Naive thymus-derived CD4-positive, alpha-beta T cell (primary cell): ENCODE measurements around the gene RUVBL2. TPM values are rescaled to one million over a fixed set of nuclear protein-coding genes. Genes with fewer than 3 reads are reported as not detected.
A peak's percentile ranks its signal among the peaks of the same experiment; 100 is the strongest.

Source experiments
- ATAC-seq: fragments of 150-1000 bp; cut with Tn5 transposase; 2 replicates; pipeline ENCODE4 v1.10.0; 2021; ENCODE audit warnings: mild to moderate bottlenecking, moderate library complexity
- CTCF ChIA-PET: fragments of 350-600 bp; sonication (Branson Sonifier 250); formaldehyde crosslinking; loops from one replicate; lab custom pipeline; 2021; ENCODE audit warnings: antibody characterized with exemption; lab: Charles Lee
- POLR2A ChIA-PET: fragments of 350-600 bp; sonication (Branson Sonifier 250); formaldehyde crosslinking; loops from one replicate; lab custom pipeline; 2021; ENCODE audit warnings: antibody characterized with exemption, inconsistent platforms; lab: Charles Lee
- DNase-seq, 9 donors: peaks; one replicate each; pipeline versions ENCODE4 v3.0.0 to v3.0.0-alpha.2; 2020 to 2022; ENCODE audit warnings: mixed read lengths in 1 of 9
- H3K27ac ChIP-seq: one replicate; pipeline ENCODE4 v1.7.0; 2013; ENCODE audit warnings: mild to moderate bottlenecking, low read depth, low read length, moderate library complexity
- H3K27me3 ChIP-seq, 2 donors: one replicate each; pipeline ENCODE4 v1.7.0; 2013; ENCODE audit warnings: low read length in 2 of 2, mild to moderate bottlenecking in 2 of 2, moderate library complexity in 2 of 2; ENCODE audit not compliant: control insufficient read depth in 2 of 2, insufficient read depth in 2 of 2
- H3K36me3 ChIP-seq, 3 experiments: 1 replicate in 2 of 3; 2 replicates in 1 of 3; pipeline ENCODE4 v1.7.0; 2013; ENCODE audit warnings: low read length in 3 of 3, mild to moderate bottlenecking in 3 of 3, moderate library complexity in 1 of 3; ENCODE audit not compliant: insufficient read depth in 3 of 3, control insufficient read depth in 2 of 3
- H3K4me1 ChIP-seq, 2 donors: one replicate each; pipeline ENCODE4 v1.7.0; 2013; ENCODE audit warnings: low read length in 2 of 2, mild to moderate bottlenecking in 2 of 2, moderate library complexity in 1 of 2; ENCODE audit not compliant: control insufficient read depth in 2 of 2, insufficient read depth in 2 of 2
- H3K4me3 ChIP-seq: 2 replicates; pipeline ENCODE4 v1.7.0; 2013; ENCODE audit warnings: mild to moderate bottlenecking, low read length
- H3K9me3 ChIP-seq, 3 experiments: 1 replicate in 2 of 3; 2 replicates in 1 of 3; pipeline ENCODE4 v1.7.0; 2013; ENCODE audit warnings: low read length in 3 of 3; ENCODE audit not compliant: control insufficient read depth in 2 of 3
- H3K27ac Mint-ChIP-seq, 9 donors: one replicate each; pipeline ENCODE4 v1.8.0; 2020 to 2022; ENCODE audit warnings: mixed read lengths in 9 of 9, mild to moderate bottlenecking in 8 of 9, moderate library complexity in 5 of 9, inconsistent platforms in 2 of 9
- H3K27me3 Mint-ChIP-seq, 5 donors: one replicate each; pipeline ENCODE4 v1.8.0; 2021 to 2022; ENCODE audit warnings: mixed read lengths in 5 of 5, mild to moderate bottlenecking in 1 of 5
- H3K36me3 Mint-ChIP-seq, 5 donors: one replicate each; pipeline ENCODE4 v1.8.0; 2020 to 2022; ENCODE audit warnings: mixed read lengths in 5 of 5, mild to moderate bottlenecking in 3 of 5, inconsistent platforms in 1 of 5
- H3K4me1 Mint-ChIP-seq, 7 donors: one replicate each; pipeline ENCODE4 v1.8.0; 2020 to 2022; ENCODE audit warnings: mixed read lengths in 7 of 7, mild to moderate bottlenecking in 3 of 7, inconsistent platforms in 1 of 7
- H3K4me3 Mint-ChIP-seq, 10 donors: one replicate each; pipeline ENCODE4 v1.8.0; 2020 to 2022; ENCODE audit warnings: mild to moderate bottlenecking in 10 of 10, mixed read lengths in 10 of 10, moderate library complexity in 6 of 10, inconsistent platforms in 2 of 10
- H3K9me3 Mint-ChIP-seq, 11 donors: one replicate each; pipeline ENCODE4 v1.8.0; 2020 to 2022; ENCODE audit warnings: mixed read lengths in 11 of 11, mild to moderate bottlenecking in 4 of 11, inconsistent platforms in 1 of 11, moderate library complexity in 1 of 11
- intact Hi-C, 2 donors: fragments of 100-400 bp; cut with micrococcal nuclease; formaldehyde crosslinking; loops; one replicate each; pipeline ENCODE4 v1.15.1; 2023
- polyA plus RNA-seq, 2 donors: library from polyadenylated mRNA; unstranded; fragments of 300-500 nt; fragmentation: Illumina TruSeq; gene quantifications; one replicate each; pipeline ENCODE4 v1.2.3, GENCODE V29; 2021
- total RNA-seq, 6 experiments: library from RNA in 5 of 6; stranded (reverse) in 5 of 6; gene quantifications; 1 replicate in 5 of 6; 2 replicates in 1 of 6; pipeline ENCODE4 v1.2.3 and lab custom pipeline; 2021 to 2026

The RUVBL2 gene
- total and polyA plus RNA-seq, 7 experiments from 2014 or later, result 23.4 to 94.0 (median 32.0) TPM

DNA sequence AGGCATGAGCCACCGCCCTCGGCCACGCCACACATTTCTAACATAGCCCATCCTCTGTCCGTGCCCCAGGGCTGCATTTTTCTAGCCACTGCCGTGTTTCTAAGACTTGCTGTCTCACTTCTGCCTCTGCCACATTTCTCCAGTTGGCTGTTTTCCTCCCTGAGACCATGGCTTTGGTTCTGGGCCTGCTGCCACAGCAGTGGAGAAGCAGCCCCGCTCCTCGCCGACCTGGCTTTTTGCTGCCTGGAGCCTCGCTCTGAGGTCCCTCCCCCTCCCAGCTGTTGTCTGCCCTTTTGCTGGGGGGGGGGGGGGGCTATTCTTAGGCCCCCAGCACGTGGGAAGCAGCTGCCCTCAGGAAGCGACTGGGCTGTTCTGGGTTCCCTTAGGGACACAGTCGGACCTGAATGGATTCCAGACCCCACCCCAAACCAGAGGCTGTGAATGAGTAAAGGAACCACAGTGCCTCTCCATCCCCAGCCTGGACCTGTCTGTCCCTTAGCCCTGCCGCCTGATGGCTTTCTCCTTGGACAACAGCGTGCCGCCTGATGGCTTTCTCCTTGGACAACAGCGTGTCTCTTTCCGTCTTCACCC is 3.9 kb upstream of the RUVBL2 start:
- ChIA-PET POLR2A (no interaction called here), CTCF (interaction anchor here (0.6 kb wide), 1 partner anchor 202 kb away, joined by 3 read pairs; no protein-coding TSS in a partner anchor)
- H3K27ac ChIP-seq, result no peak overlapping the region
- peaks cover 30 to 44% (median 34%) of the 10 kb centered on the region in 7 donors for H3K4me1 Mint-ChIP-seq
- H3K9me3 ChIP-seq, result no peaks in the 10 kb centered on the region
- peaks cover 0 to 25% (median 9%) of the 10 kb centered on the region in 5 donors for H3K36me3 Mint-ChIP-seq
- no peaks in the 10 kb centered on the region for H3K27me3 ChIP-seq
- ATAC-seq (no peak), DNase-seq (no peak)
- H3K36me3 ChIP-seq, result peaks cover 0 to 26% (median 2%) of the 10 kb centered on the region in 3 experiments
- intact Hi-C loops, result loop anchor here (5.0 to 10.0 kb wide), 8 partner anchors 65 to 1523 kb away; partner anchors contain the start of genes ALDH16A1 (in 2 of the 2), PIH1D1 (in 2 of the 2), ASPDH (in 1 of the 2) and CGB7 (in 1 of the 2)
- H3K9me3 Mint-ChIP-seq, result peaks cover 0 to 2% (median 0%) of the 10 kb centered on the region in 11 donors
- H3K27me3 Mint-ChIP-seq, result no peaks in the 10 kb centered on the region
- no peak overlapping the region for H3K4me3 ChIP-seq
- H3K4me1 ChIP-seq, result peaks cover 20 to 21% of the 10 kb centered on the region in 2 donors
- peak overlapping the region in 2 of 10 donors; percentile 4 to 46 for H3K4me3 Mint-ChIP-seq
- H3K27ac Mint-ChIP-seq, result peak overlapping the region in 2 of 9 donors; percentile 67 to 70

- ChIA-PET CTCF (interaction anchor here (0.6 kb wide), 1 partner anchor 202 kb away, joined by 3 read pairs; no protein-coding TSS in a partner anchor), POLR2A (interaction anchor here (0.6 to 4.2 kb wide), 2 partner anchors 10 to 25 kb away, joined by 5 to 58 read pairs; partner anchors contain the start of gene FTL)
- Histone ChIP-seq H3K9me3 (no peaks in the 10 kb centered on the region), H3K27ac (no peak overlapping the region), H3K27me3 (no peaks in the 10 kb centered on the region), H3K4me3 (no peak overlapping the region), H3K4me1 (peaks cover 23 to 24% of the 10 kb centered on the region in 2 donors), H3K36me3 (peaks cover 0 to 19% (median 0%) of the 10 kb centered on the region in 3 experiments)
- H3K4me1 Mint-ChIP-seq, result peaks cover 36 to 50% (median 39%) of the 10 kb centered on the region in 7 donors
- H3K27ac Mint-ChIP-seq, result peak overlapping the region in 4 of 9 donors; percentile 59 to 86 (median 68)
- H3K4me3 Mint-ChIP-seq, result peak overlapping the region in 3 of 10 donors; percentile 4 to 46 (median 15)
- ATAC-seq, result no peak
- DNase-seq, result no peak
- no peaks in the 10 kb centered on the region for H3K27me3 Mint-ChIP-seq
- intact Hi-C loops, result loop anchor here (5.0 to 10.0 kb wide), 8 partner anchors 64 to 1522 kb away; partner anchors contain the start of genes ALDH16A1 (in 2 of the 2), PIH1D1 (in 2 of the 2), ASPDH (in 1 of the 2) and CGB7 (in 1 of the 2)
- peaks cover 0 to 2% (median 0%) of the 10 kb centered on the region in 11 donors for H3K9me3 Mint-ChIP-seq
- peaks cover 0 to 22% (median 9%) of the 10 kb centered on the region in 5 donors for H3K36me3 Mint-ChIP-seq
Observed at GRCh38 chr19:48990400-48990799, 3.3 kb upstream of the RUVBL2 start.

- no peak for DNase-seq
- Histone ChIP-seq H3K27ac (no peak overlapping the region), H3K27me3 (no peaks in the 10 kb centered on the region), H3K9me3 (no peaks in the 10 kb centered on the region), H3K36me3 (peaks cover 0 to 13% (median 0%) of the 10 kb centered on the region in 3 experiments), H3K4me1 (peaks cover 23 to 24% of the 10 kb centered on the region in 2 donors), H3K4me3 (no peak overlapping the region)
- H3K27ac Mint-ChIP-seq, result peak overlapping the region in 3 of 9 donors; percentile 49 to 86 (median 59)
- ChIA-PET POLR2A (interaction anchor here (0.6 to 4.2 kb wide), 5 partner anchors 9 to 90 kb away, joined by 4 to 58 read pairs (median 5); partner anchors contain the start of gene FTL), CTCF (no interaction called here)
- H3K4me1 Mint-ChIP-seq, result peaks cover 37 to 51% (median 40%) of the 10 kb centered on the region in 7 donors
- ATAC-seq, result no peak
- H3K36me3 Mint-ChIP-seq, result peaks cover 0 to 22% (median 9%) of the 10 kb centered on the region in 5 donors
- peaks cover 0 to 2% (median 0%) of the 10 kb centered on the region in 11 donors for H3K9me3 Mint-ChIP-seq
- H3K4me3 Mint-ChIP-seq, result peak overlapping the region in 3 of 10 donors; percentile 15 to 43 (median 27)
- intact Hi-C loops, result loop anchor here (5.0 to 10.0 kb wide), 8 partner anchors 64 to 1521 kb away; partner anchors contain the start of genes ALDH16A1 (in 2 of the 2), PIH1D1 (in 2 of the 2), ASPDH (in 1 of the 2) and CGB7 (in 1 of the 2)
- H3K27me3 Mint-ChIP-seq, result no peaks in the 10 kb centered on the region
Observed at GRCh38 chr19:48991011-48991609, 2.6 kb upstream of the RUVBL2 start.

- Histone ChIP-seq H3K36me3 (peaks cover 0 to 13% (median 0%) of the 10 kb centered on the region in 3 experiments), H3K9me3 (no peaks in the 10 kb centered on the region), H3K27me3 (no peaks in the 10 kb centered on the region), H3K4me3 (peak overlapping the region; percentile 70), H3K4me1 (peaks cover 23 to 24% of the 10 kb centered on the region in 2 donors), H3K27ac (peak overlapping the region; percentile 80)
- H3K27me3 Mint-ChIP-seq, result no peaks in the 10 kb centered on the region
- ChIA-PET CTCF (interaction anchor here (0.5 to 2.1 kb wide), 7 partner anchors 18 to 204 kb away, joined by 3 to 10 read pairs (median 4); no protein-coding TSS in a partner anchor), POLR2A (interaction anchor here (0.8 to 4.2 kb wide), 6 partner anchors 10 to 672 kb away, joined by 4 to 58 read pairs (median 4); partner anchors contain the start of gene FTL)
- H3K4me1 Mint-ChIP-seq, result peaks cover 39 to 57% (median 42%) of the 10 kb centered on the region in 7 donors
- ATAC-seq, result no peak
- peaks cover 0 to 22% (median 9%) of the 10 kb centered on the region in 5 donors for H3K36me3 Mint-ChIP-seq
- H3K4me3 Mint-ChIP-seq, result peak overlapping the region; percentile 95 to 100 (median 96)
- no peak for DNase-seq
- peak overlapping the region; percentile 87 to 99 (median 96) for H3K27ac Mint-ChIP-seq
- intact Hi-C loops, result loop anchor here (2.0 to 10.0 kb wide), 13 partner anchors 27 to 1520 kb away; partner anchors contain the start of genes ALDH16A1 (in 2 of the 2), PIH1D1 (in 2 of the 2), ASPDH (in 1 of the 2) and BAX (in 1 of the 2)
- H3K9me3 Mint-ChIP-seq, result peaks cover 0 to 2% (median 0%) of the 10 kb centered on the region in 11 donors
Observed at GRCh38 chr19:48991873-48992580, 1.7 kb upstream of the RUVBL2 start.

DNA sequence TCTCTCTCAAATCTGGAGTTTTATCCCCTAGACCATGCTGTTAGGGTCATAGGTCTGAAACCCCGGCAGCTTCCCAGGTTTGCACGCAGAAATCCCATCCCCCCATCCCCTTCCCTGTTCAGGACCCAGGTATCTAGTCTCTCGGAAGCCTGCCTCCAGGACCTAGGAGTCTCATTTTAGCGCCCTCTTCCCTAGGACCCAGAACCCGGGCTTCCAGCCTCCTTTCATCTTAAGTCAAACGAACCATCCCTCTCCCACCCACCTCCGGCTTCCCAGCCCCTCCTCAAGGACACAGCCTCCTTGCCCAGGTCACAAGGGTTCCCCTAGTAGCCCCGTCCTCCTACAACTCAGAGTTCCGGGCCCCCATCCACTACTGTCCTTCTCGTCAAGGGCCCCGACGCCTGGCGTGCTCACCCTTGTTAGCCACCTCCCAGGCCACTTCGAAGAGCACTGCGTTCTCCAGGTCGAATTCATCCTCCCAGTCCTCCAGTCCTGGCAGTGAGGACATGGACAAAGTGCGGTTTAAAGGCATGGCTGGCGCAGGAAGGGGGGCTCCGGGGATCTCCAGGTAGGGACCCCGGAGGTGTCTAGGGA is 1.0 kb upstream of the RUVBL2 start:
- H3K9me3 Mint-ChIP-seq, result peaks cover 0 to 2% (median 0%) of the 10 kb centered on the region in 11 donors
- CTCF ChIA-PET, result interaction anchor here (0.6 to 2.1 kb wide), 12 partner anchors 9 to 268 kb away, joined by 3 to 10 read pairs (median 4); partner anchors contain the start of genes DHDH and FTL
- peaks cover 0 to 20% (median 9%) of the 10 kb centered on the region in 5 donors for H3K36me3 Mint-ChIP-seq
- POLR2A ChIA-PET, result interaction anchor here (0.8 to 4.2 kb wide), 18 partner anchors 11 to 858 kb away, joined by 3 to 58 read pairs (median 4); partner anchors contain the start of genes CA11, FTL, PIH1D1 and PTOV1
- Histone ChIP-seq H3K27ac (peak overlapping the region; percentile 80), H3K4me1 (peaks cover 23 to 24% of the 10 kb centered on the region in 2 donors), H3K36me3 (peaks cover 0 to 13% (median 0%) of the 10 kb centered on the region in 3 experiments), H3K9me3 (no peaks in the 10 kb centered on the region), H3K4me3 (peak overlapping the region; percentile 70), H3K27me3 (no peaks in the 10 kb centered on the region)
- ATAC-seq (no peak), DNase-seq (peak in 1 of 9 donors; percentile 14)
- H3K4me1 Mint-ChIP-seq, result peaks cover 39 to 60% (median 45%) of the 10 kb centered on the region in 7 donors
- peak overlapping the region; percentile 87 to 99 (median 96) for H3K27ac Mint-ChIP-seq
- H3K27me3 Mint-ChIP-seq, result no peaks in the 10 kb centered on the region
- peak overlapping the region; percentile 95 to 100 (median 96) for H3K4me3 Mint-ChIP-seq
- intact Hi-C loops, result loop anchor here (1.0 to 10.0 kb wide), 32 partner anchors 26 to 1520 kb away; partner anchors contain the start of genes ALDH16A1 (in 2 of the 2), DBP (in 2 of the 2), FTL (in 2 of the 2) and NUCB1 (in 2 of the 2)
